SK-N-SH (cell line): ENCODE results near the gene MATN4. TPM values are rescaled to one million over a fixed set of nuclear protein-coding genes. Genes with fewer than 3 reads are reported as not detected.

Experiments
- CTCF ChIA-PET: fragments of 300-600, 350-600 bp; formaldehyde crosslinking; extraction: SDS; loops from one replicate; lab custom pipeline; 2021; lab: Yijun Ruan, JAX
- POLR2A ChIA-PET: fragments of 350-600 bp; sonication (Branson Sonifier 250); formaldehyde crosslinking; extraction: SDS; loops from one replicate; lab custom pipeline; 2020; ENCODE audit warnings: antibody characterized with exemption, inconsistent platforms; lab: Yijun Ruan, JAX
- DNase-seq: peaks from one replicate; pipeline ENCODE4 v3.0.0; 2012
- H2AFZ ChIP-seq: fragments of 200-600 bp; sonication (generic); 2 replicates; pipeline ENCODE4 v1.8.1; 2016; ENCODE audit warnings: antibody characterized with exemption, mild to moderate bottlenecking, low read depth
- H3F3A ChIP-seq: fragments of 200-600 bp; sonication (generic); replicated peaks from 2 replicates; pipeline ENCODE3; 2016; ENCODE audit warnings: antibody characterized with exemption, mild to moderate bottlenecking; ENCODE audit not compliant: insufficient read depth
- H3K27ac ChIP-seq, 2 experiments: fragments of 200-500 bp in 1 of 2; fragments of 200-600 bp in 1 of 2; sonication (Bioruptor generic) in 1 of 2; sonication (generic), shearing (Covaris generic) in 1 of 2; 2 replicates each; pipeline versions ENCODE4 v1.5.1 to v1.6.1; 2014 to 2016; ENCODE audit warnings: low read depth in 2 of 2, inconsistent platforms in 1 of 2, low read length in 1 of 2, mild to moderate bottlenecking in 1 of 2, mixed read lengths in 1 of 2
- H3K27me3 ChIP-seq: fragments of 200-600 bp; sonication (generic), shearing (Covaris generic); 2 replicates; pipeline ENCODE4 v1.6.1; 2016; ENCODE audit warnings: mixed run types; ENCODE audit not compliant: insufficient read depth
- H3K36me3 ChIP-seq, 2 experiments: fragments of 200-500 bp in 1 of 2; fragments of 200-600 bp in 1 of 2; sonication (Bioruptor generic) in 1 of 2; sonication (generic) in 1 of 2; replicated peaks in 1 of 2; 2 replicates each; pipeline versions ENCODE3 to v1.5.1; 2014 to 2016; ENCODE audit warnings: low read length in 1 of 2, mild to moderate bottlenecking in 1 of 2; ENCODE audit not compliant: insufficient read depth in 2 of 2, control insufficient read depth in 1 of 2
- H3K4me1 ChIP-seq, 2 experiments: fragments of 200-500 bp in 1 of 2; fragments of 200-600 bp in 1 of 2; sonication (Bioruptor generic) in 1 of 2; sonication (generic), shearing (Covaris generic) in 1 of 2; 2 replicates each; pipeline versions ENCODE4 v1.5.1 to v1.6.1; 2014 to 2016; ENCODE audit warnings: low read depth in 1 of 2, low read length in 1 of 2, mixed run types in 1 of 2; ENCODE audit not compliant: insufficient read depth in 2 of 2, control insufficient read depth in 1 of 2
- H3K4me2 ChIP-seq: fragments of 200-600 bp; sonication (generic), shearing (Covaris generic); 2 replicates; pipeline ENCODE4 v1.6.1; 2017; ENCODE audit warnings: mixed run types
- H3K4me3 ChIP-seq, 2 experiments: fragments of 200-500 bp in 1 of 2; fragments of 200-600 bp in 1 of 2; sonication (Bioruptor generic) in 1 of 2; sonication (generic), shearing (Covaris generic) in 1 of 2; 2 replicates each; pipeline versions ENCODE4 v1.5.1 to v1.8.1; 2014 to 2016; ENCODE audit warnings: low read depth in 2 of 2, inconsistent platforms in 1 of 2, low read length in 1 of 2, mild to moderate bottlenecking in 1 of 2, mixed read lengths in 1 of 2, moderate library complexity in 1 of 2
- H3K79me2 ChIP-seq: fragments of 200-600 bp; sonication (generic); 2 replicates; pipeline ENCODE4 v1.8.1; 2017; ENCODE audit warnings: mild to moderate bottlenecking; ENCODE audit not compliant: insufficient read depth
- H3K9ac ChIP-seq: fragments of 200-600 bp; sonication (generic); 2 replicates; pipeline ENCODE4 v1.6.1; 2017; ENCODE audit warnings: mixed run types
- H3K9me2 ChIP-seq: fragments of 200-600 bp; sonication (generic); 2 replicates; pipeline ENCODE4 v1.6.1; 2017; ENCODE audit warnings: mixed run types
- H3K9me3 ChIP-seq: fragments of 200-600 bp; sonication (generic); 2 replicates; pipeline ENCODE4 v1.6.1; 2017; ENCODE audit warnings: mixed run types, mild to moderate bottlenecking, moderate library complexity
- H4K20me1 ChIP-seq: fragments of 200-600 bp; sonication (generic); 2 replicates; pipeline ENCODE4 v1.6.1; 2017; ENCODE audit warnings: mild to moderate bottlenecking, mixed run types; ENCODE audit not compliant: insufficient read depth
- CHD2 ChIP-seq: fragments of 150-350 bp; IDR thresholded peaks from 2 replicates; pipeline ENCODE4 v1.6.1; 2018; ENCODE audit warnings: low read length; ENCODE audit not compliant: partially characterized antibody
- ELF1 ChIP-seq: IDR thresholded peaks from 2 replicates; pipeline ENCODE4 v1.4.0; 2012
- EP300 ChIP-seq, 2 experiments: IDR thresholded peaks; 2 replicates each; pipeline versions ENCODE4 v1.4.0 to v1.6.1; 2012; ENCODE audit warnings: borderline replicate concordance in 1 of 2, low read depth in 1 of 2, low read length in 1 of 2
- EZH2phosphoT487 ChIP-seq: fragments of 200-600 bp; sonication (generic); IDR thresholded peaks from 2 replicates; pipeline ENCODE4 v1.6.1; 2017; ENCODE audit warnings: low read depth, mixed run types, mild to moderate bottlenecking, antibody characterized with exemption, moderate library complexity, borderline replicate concordance
- FOSL2 ChIP-seq: IDR thresholded peaks from 2 replicates; pipeline ENCODE4 v1.4.0; 2012; ENCODE audit warnings: low read depth, mild to moderate bottlenecking, moderate library complexity, borderline replicate concordance
- GABPA ChIP-seq: IDR thresholded peaks from 2 replicates; pipeline ENCODE4 v1.4.0; 2012; ENCODE audit warnings: low read depth, mild to moderate bottlenecking
- GATA2 ChIP-seq: sonication (generic); formaldehyde crosslinking; IDR thresholded peaks from 2 replicates; pipeline ENCODE4 v1.5.0; 2020; ENCODE audit warnings: mild to moderate bottlenecking, missing genetic modification reagents
- JUND ChIP-seq: IDR thresholded peaks from 2 replicates; pipeline ENCODE4 v1.4.0; 2012
- MXI1 ChIP-seq: IDR thresholded peaks from 2 replicates; pipeline ENCODE4 v1.6.1; 2012; ENCODE audit warnings: mild to moderate bottlenecking, low read depth, low read length, improper control_type of control experiment
- NFIC ChIP-seq: IDR thresholded peaks from 2 replicates; pipeline ENCODE4 v1.4.0; 2012; ENCODE audit warnings: borderline replicate concordance
- NRF1 ChIP-seq: IDR thresholded peaks from 2 replicates; pipeline ENCODE4 v1.6.1; 2012; ENCODE audit warnings: low read depth, mild to moderate bottlenecking, low read length
- POLR2AphosphoS5 ChIP-seq: IDR thresholded peaks from 2 replicates; pipeline ENCODE4 v1.6.1; 2012; ENCODE audit warnings: low read depth, low read length
- RAD21 ChIP-seq: IDR thresholded peaks from 2 replicates; pipeline ENCODE4 v1.6.1; 2012; ENCODE audit warnings: mild to moderate bottlenecking, low read length
- RXRA ChIP-seq: IDR thresholded peaks from 2 replicates; pipeline ENCODE4 v1.4.0; 2012; ENCODE audit warnings: low read depth, mild to moderate bottlenecking, borderline replicate concordance
- SIN3A ChIP-seq: IDR thresholded peaks from 2 replicates; pipeline ENCODE4 v1.6.1; 2012; ENCODE audit warnings: low read depth, mild to moderate bottlenecking, low read length, moderate library complexity, borderline replicate concordance
- SMC3 ChIP-seq: IDR thresholded peaks from 2 replicates; pipeline ENCODE4 v1.6.1; 2012; ENCODE audit warnings: low read depth, low read length, improper control_type of control experiment
- TAF1 ChIP-seq: IDR thresholded peaks from 2 replicates; pipeline ENCODE4 v1.6.1; 2012; ENCODE audit warnings: low read depth, mild to moderate bottlenecking, low read length, moderate library complexity, borderline replicate concordance
- TCF12 ChIP-seq: IDR thresholded peaks from 2 replicates; pipeline ENCODE4 v1.4.0; 2012
- YY1 ChIP-seq: IDR thresholded peaks from 2 replicates; pipeline ENCODE4 v1.4.0; 2012; ENCODE audit warnings: low read depth, mild to moderate bottlenecking
- WGBS: methylation state at CpG from one replicate; pipeline ENCODE4 v1.1.6; 2017; ENCODE audit warnings: low lambda C conversion rate; 5-methylcytosine and 5-hydroxymethylcytosine counted together
- polyA plus RNA-seq, 3 experiments: library from polyadenylated mRNA; depleted of rRNA; stranded (reverse); fragments of >200 nt; gene quantifications; 2 replicates each; pipeline ENCODE4 v1.2.3, GENCODE V29; 2012
- TF ChIP-seq, protein P1 (sequence below): IDR thresholded peaks from 2 replicates; pipeline ENCODE4 v1.4.0; 2012; ENCODE audit warnings: low read depth, borderline replicate concordance
- TF ChIP-seq, protein P2 (sequence below): IDR thresholded peaks from 2 replicates; pipeline ENCODE4 v1.4.0; 2012; ENCODE audit warnings: low read depth, borderline replicate concordance
- TF ChIP-seq, protein P3 (sequence below): fragments of 150-350 bp; IDR thresholded peaks from 2 replicates; pipeline ENCODE4 v1.6.1; 2017; ENCODE audit warnings: antibody characterized with exemption, low read length, low read depth, borderline replicate concordance
- TF ChIP-seq, protein P4 (sequence below): IDR thresholded peaks from 2 replicates; pipeline ENCODE4 v1.4.0; 2012; ENCODE audit warnings: low read depth

The MATN4 gene
- polyA plus RNA-seq, 1 of the 3 experiments (the other 2 are of a cell fraction): 0.16 TPM

DNA sequence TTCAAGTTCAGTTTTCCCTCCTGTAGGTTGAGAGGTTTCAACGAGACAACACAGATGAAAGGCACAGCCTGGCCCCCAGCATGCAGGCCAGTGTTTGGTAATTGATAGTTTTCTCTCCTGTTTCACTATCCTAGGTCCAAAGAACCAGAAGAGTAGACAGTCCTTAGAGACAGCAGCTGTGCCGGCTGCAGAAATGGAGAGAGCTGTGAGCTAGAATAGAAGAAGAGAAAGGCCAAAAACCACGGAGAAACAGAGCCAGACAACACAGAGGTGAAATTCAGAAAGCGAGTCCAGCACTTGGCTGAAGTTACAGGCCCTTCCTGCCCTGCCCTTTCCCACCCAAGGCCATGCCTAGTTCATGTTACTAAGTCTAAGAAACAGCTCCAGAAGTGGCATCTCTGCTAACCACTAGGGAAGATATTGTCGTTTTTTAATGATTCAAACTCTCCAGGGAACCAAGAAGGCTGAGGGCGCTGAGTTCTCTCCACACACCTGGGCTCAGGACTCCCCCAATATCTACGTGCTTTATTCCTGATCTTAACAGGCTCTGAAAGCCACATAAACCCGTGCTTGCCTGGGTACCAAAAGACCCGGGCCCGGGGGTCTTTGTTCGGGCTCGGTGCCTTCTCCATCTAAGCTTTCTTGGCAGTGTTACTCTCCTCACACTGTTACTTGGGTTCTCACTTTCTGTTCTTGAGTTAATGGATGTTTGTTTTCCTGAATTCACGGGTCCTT is 18.0 kb downstream of the MATN4 start (continued):
- TF ChIP-seq, protein P1, sequence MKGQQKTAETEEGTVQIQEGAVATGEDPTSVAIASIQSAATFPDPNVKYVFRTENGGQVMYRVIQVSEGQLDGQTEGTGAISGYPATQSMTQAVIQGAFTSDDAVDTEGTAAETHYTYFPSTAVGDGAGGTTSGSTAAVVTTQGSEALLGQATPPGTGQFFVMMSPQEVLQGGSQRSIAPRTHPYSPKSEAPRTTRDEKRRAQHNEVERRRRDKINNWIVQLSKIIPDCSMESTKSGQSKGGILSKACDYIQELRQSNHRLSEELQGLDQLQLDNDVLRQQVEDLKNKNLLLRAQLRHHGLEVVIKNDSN: no peak
- TF ChIP-seq, protein P2, sequence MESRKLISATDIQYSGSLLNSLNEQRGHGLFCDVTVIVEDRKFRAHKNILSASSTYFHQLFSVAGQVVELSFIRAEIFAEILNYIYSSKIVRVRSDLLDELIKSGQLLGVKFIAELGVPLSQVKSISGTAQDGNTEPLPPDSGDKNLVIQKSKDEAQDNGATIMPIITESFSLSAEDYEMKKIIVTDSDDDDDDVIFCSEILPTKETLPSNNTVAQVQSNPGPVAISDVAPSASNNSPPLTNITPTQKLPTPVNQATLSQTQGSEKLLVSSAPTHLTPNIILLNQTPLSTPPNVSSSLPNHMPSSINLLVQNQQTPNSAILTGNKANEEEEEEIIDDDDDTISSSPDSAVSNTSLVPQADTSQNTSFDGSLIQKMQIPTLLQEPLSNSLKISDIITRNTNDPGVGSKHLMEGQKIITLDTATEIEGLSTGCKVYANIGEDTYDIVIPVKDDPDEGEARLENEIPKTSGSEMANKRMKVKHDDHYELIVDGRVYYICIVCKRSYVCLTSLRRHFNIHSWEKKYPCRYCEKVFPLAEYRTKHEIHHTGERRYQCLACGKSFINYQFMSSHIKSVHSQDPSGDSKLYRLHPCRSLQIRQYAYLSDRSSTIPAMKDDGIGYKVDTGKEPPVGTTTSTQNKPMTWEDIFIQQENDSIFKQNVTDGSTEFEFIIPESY: no peak
- TF ChIP-seq YY1 (no peak), MXI1 (no peak), EP300 (IDR thresholded peaks at IDR 0.05; ENCODE audit: borderline replicate concordance in 1 of 2, low read depth in 1 of 2, low read length in 1 of 2) (no peak), GATA2 (CRISPR knock-in tag) (no peak), POLR2AphosphoS5 (no peak), NFIC (no peak), RAD21 (no peak)

DNA sequence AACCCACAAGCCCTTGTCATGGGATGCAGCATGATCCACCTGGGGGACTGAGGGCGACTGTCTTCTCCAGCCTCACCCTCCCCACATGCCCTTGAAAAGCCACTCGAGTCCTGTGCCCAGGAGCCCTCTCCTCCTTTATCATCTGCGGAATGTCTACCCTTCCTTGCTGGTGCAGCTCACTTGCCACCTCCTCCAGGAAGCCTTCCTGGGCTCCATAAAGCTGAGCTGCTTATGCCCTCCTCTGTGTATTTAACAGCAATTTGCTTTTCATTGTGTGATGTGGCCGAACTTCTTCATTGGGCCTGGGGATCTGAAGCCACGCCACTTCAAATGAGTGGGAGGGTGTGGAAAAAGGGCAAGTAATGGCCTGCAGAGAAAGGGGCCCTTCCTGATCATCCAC is 19.2 kb downstream of the MATN4 start:
- H3F3A ChIP-seq: peaks cover 4% of the 10 kb centered on the region
- no peaks in the 10 kb centered on the region for H4K20me1 ChIP-seq
- ChIA-PET POLR2A (no interaction called here), CTCF (interaction anchor here (0.9 to 7.9 kb wide), 2 partner anchors 191 to 245 kb away, joined by 3 to 113 read pairs; partner anchors contain the start of gene KCNS1)
- H3K79me2 ChIP-seq: no peaks in the 10 kb centered on the region
- no peak overlapping the region for H3K9ac ChIP-seq
- peaks cover 0 to 3% of the 10 kb centered on the region in 2 experiments; a peak in 1 of 4 replicates for H3K4me1 ChIP-seq
- no peak overlapping the region for H3K4me2 ChIP-seq
- H2AFZ ChIP-seq: no peak overlapping the region
- DNase-seq: no peak
- H3K36me3 ChIP-seq: no peaks in the 10 kb centered on the region
- 67% methylated on average over 5 of the region's 5 CpGs for WGBS
- H3K27ac ChIP-seq: no peak overlapping the region
- H3K9me3 ChIP-seq: no peaks in the 10 kb centered on the region
- peaks cover 6% of the 10 kb centered on the region for H3K27me3 ChIP-seq
- TF ChIP-seq GABPA (no peak), TCF12 (no peak), NRF1 (no peak), SMC3 (no peak), CHD2 (no peak), JUND (no peak), RAD21 (no peak), YY1 (no peak), TAF1 (no peak), RXRA (no peak), FOSL2 (no peak), MXI1 (no peak), EZH2phosphoT487 (no peak), SIN3A (no peak), ELF1 (no peak)
- TF ChIP-seq, protein P3, sequence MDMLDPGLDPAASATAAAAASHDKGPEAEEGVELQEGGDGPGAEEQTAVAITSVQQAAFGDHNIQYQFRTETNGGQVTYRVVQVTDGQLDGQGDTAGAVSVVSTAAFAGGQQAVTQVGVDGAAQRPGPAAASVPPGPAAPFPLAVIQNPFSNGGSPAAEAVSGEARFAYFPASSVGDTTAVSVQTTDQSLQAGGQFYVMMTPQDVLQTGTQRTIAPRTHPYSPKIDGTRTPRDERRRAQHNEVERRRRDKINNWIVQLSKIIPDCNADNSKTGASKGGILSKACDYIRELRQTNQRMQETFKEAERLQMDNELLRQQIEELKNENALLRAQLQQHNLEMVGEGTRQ: no peak
- TF ChIP-seq, protein P4, sequence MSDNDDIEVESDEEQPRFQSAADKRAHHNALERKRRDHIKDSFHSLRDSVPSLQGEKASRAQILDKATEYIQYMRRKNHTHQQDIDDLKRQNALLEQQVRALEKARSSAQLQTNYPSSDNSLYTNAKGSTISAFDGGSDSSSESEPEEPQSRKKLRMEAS: no peak
- TF ChIP-seq, protein P2: no peak
- TF ChIP-seq, protein P1: no peak
- no peaks in the 10 kb centered on the region for H3K9me2 ChIP-seq
- H3K4me3 ChIP-seq: no peak overlapping the region
